Heart right ventricle (tissue), 16 donors: ENCODE data around the gene NECTIN1. TPM values are rescaled to one million over a fixed set of nuclear protein-coding genes. Genes with fewer than 3 reads are reported as not detected.
A peak's percentile ranks its signal among the peaks of the same experiment; 100 is the strongest.

Experiments used
- ATAC-seq, 8 donors: fragments of 200-7000 bp; cut with Tn5 transposase; one replicate each; pipeline ENCODE4 v1.9.1; 2020; ENCODE audit warnings: mild to moderate bottlenecking in 8 of 8, moderate library complexity in 8 of 8, moderate number of reproducible peaks in 1 of 8
- DNase-seq, 2 donors: peaks; one replicate each; pipeline ENCODE4 v3.0.0-alpha.2; 2020
- H3K27ac ChIP-seq, 10 donors: fragments of 200-600 bp; sonication (generic) in 2 of 10; one replicate each; pipeline versions ENCODE4 v1.5.0 to v1.8.0; 2020 to 2022; ENCODE audit warnings: mild to moderate bottlenecking in 3 of 10
- H3K27me3 ChIP-seq, 7 donors: fragments of 200-600 bp; one replicate each; pipeline ENCODE4 v1.8.0; 2021 to 2022; ENCODE audit warnings: mild to moderate bottlenecking in 2 of 7
- H3K36me3 ChIP-seq, 9 donors: fragments of 200-600 bp; sonication (generic) in 1 of 9; one replicate each; pipeline versions ENCODE4 v1.5.0 to v1.8.0; 2020 to 2022; ENCODE audit warnings: mild to moderate bottlenecking in 2 of 9
- H3K4me1 ChIP-seq, 9 donors: fragments of 200-600 bp; sonication (generic) in 1 of 9; one replicate each; pipeline versions ENCODE4 v1.5.0 to v1.8.0; 2020 to 2022; ENCODE audit warnings: mild to moderate bottlenecking in 4 of 9
- H3K4me3 ChIP-seq, 10 donors: fragments of 200-600 bp; sonication (generic) in 2 of 10; one replicate each; pipeline versions ENCODE4 v1.5.0 to v1.8.0; 2020 to 2022; ENCODE audit warnings: mild to moderate bottlenecking in 7 of 10, moderate library complexity in 2 of 10
- H3K9me3 ChIP-seq, 11 donors: fragments of 200-600 bp in 10 of 11; sonication (generic) in 2 of 11; one replicate each; pipeline versions ENCODE4 v1.5.0 to v1.8.0; 2013 to 2022; ENCODE audit warnings: mild to moderate bottlenecking in 2 of 11, control low read depth in 1 of 11, moderate library complexity in 1 of 11
- WGBS, 2 donors: extraction: QIAGEN DNeasy Blood & Tissue Kit; methylation state at CpG; one replicate each; pipeline ENCODE4 v1.1.7; 2013; ENCODE audit warnings: inconsistent platforms in 1 of 2; 5-methylcytosine and 5-hydroxymethylcytosine counted together
- intact Hi-C, 10 donors: fragments of 100-400 bp; cut with DNase I; formaldehyde crosslinking; loops; one replicate each; pipeline versions ENCODE4 v1.11.1 to v1.14.2; 2022
- long read RNA-seq, 3 donors: library from polyadenylated mRNA; unstranded; transcript quantifications; one replicate each; pipeline ENCODE4 v2.0.0, GENCODE V29; 2020 to 2021
- polyA plus RNA-seq, 2 donors: library from polyadenylated mRNA; stranded (reverse); fragments of 200-250 nt; gene quantifications; one replicate each; pipeline ENCODE4 v1.2.3, GENCODE V29; 2013
- total RNA-seq, 10 donors: library from RNA; stranded (reverse); fragmentation: NEBNext Ultra II Directional in 3 of 10; extraction: Animal tissue kit (Norgen Biotek cat#: 25700) in 3 of 10; gene quantifications; one replicate each; pipeline versions ENCODE4 v1.2.1 to v1.2.4, GENCODE V29; 2021 to 2023
- TF ChIP-seq, protein P1 (sequence below), 9 donors: fragments of 200-600 bp; sonication (generic) in 2 of 9; IDR thresholded peaks; one replicate each; pipeline versions ENCODE4 v1.5.0 to v1.8.0; 2021 to 2022; ENCODE audit warnings: antibody characterized with exemption in 9 of 9, mild to moderate bottlenecking in 5 of 9, moderate library complexity in 1 of 9
- donor health status: Arrhythmogenic right ventricular cardiomyopathy.
- donor health status: ischemic (EF 13 %, LVEDD 7.1; RV severe dilation, severe dysfunction).
- donor health status: healthy with polysubstance abuse.
- donor health status: DM: no; HTN: yes; CAD: no.
- donor health status: DM: no; HTN: no; CAD: no.
- donor health status: ischemic (EF 25% LVEDD 6.9; RV normal size, moderate dysfunction).
- donor health status: ischemic (EF 25% LVEDD 5.7; RV mildly dilated, moderate dysfunction).
- donor health status: healthy.
- donor health status: DM: yes; HTN: yes; CAD: no.
- donor health status: Ischemic cardiomyopathy.
- donor health status: ischemic (EF 35%, LVEDD 5.7; RV mildly dilated, moderate dysfunction).
- donor health status: nonischemic (EF 11% LVEDD 7.7; RV severe dilation, severe dysfunction).
- donor health status: DM: yes; HTN: yes; CAD: no.
- donor health status: PGD.
- donor health status: ischemic (EF 29% LVEDD 5.4; RV normal size, mild dysfunction).
- donor health status: nonischemic (EF 23%, LVEDD 6.1; RV moderate dilation, normal function).

The NECTIN1 gene, protein sequence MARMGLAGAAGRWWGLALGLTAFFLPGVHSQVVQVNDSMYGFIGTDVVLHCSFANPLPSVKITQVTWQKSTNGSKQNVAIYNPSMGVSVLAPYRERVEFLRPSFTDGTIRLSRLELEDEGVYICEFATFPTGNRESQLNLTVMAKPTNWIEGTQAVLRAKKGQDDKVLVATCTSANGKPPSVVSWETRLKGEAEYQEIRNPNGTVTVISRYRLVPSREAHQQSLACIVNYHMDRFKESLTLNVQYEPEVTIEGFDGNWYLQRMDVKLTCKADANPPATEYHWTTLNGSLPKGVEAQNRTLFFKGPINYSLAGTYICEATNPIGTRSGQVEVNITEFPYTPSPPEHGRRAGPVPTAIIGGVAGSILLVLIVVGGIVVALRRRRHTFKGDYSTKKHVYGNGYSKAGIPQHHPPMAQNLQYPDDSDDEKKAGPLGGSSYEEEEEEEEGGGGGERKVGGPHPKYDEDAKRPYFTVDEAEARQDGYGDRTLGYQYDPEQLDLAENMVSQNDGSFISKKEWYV
- total RNA-seq: 10 to 100 TPM in 6 of 10 donors, 1 to 10 TPM in 4; 6.6 to 22.8 (median 11.6) TPM
- polyA plus RNA-seq: 1 to 10 TPM; 4.0 to 4.4 TPM
- long read RNA-seq, donor 1, partial matches to known transcripts: 1 of 9 reads
- long read RNA-seq, donor 1, other reads (novel, unspliced or antisense): 6 of 9 reads
- long read RNA-seq, donor 2, transcript NECTIN1-202 (6 exons, 1,059 nt): major isoform, 5 of 13 reads
- long read RNA-seq, donor 2, partial matches to known transcripts: 1 of 13 reads
- long read RNA-seq, donor 2, other reads (novel, unspliced or antisense): 7 of 13 reads
- long read RNA-seq, donor 3, partial matches to known transcripts: 0 of 4 reads
- long read RNA-seq, donor 3, other reads (novel, unspliced or antisense): 4 of 4 reads

- peak; percentile 91 to 96 (median 94) for ATAC-seq
- H3K36me3 ChIP-seq: no peaks in the 10 kb centered on the region
- H3K4me3 ChIP-seq: peak within 1 kb of the TSS; percentile 64 to 93 (median 80)
- peak within 1 kb of the TSS; percentile 75 to 91 (median 84) for H3K27ac ChIP-seq
- TF ChIP-seq, protein P1, sequence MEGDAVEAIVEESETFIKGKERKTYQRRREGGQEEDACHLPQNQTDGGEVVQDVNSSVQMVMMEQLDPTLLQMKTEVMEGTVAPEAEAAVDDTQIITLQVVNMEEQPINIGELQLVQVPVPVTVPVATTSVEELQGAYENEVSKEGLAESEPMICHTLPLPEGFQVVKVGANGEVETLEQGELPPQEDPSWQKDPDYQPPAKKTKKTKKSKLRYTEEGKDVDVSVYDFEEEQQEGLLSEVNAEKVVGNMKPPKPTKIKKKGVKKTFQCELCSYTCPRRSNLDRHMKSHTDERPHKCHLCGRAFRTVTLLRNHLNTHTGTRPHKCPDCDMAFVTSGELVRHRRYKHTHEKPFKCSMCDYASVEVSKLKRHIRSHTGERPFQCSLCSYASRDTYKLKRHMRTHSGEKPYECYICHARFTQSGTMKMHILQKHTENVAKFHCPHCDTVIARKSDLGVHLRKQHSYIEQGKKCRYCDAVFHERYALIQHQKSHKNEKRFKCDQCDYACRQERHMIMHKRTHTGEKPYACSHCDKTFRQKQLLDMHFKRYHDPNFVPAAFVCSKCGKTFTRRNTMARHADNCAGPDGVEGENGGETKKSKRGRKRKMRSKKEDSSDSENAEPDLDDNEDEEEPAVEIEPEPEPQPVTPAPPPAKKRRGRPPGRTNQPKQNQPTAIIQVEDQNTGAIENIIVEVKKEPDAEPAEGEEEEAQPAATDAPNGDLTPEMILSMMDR (IDR thresholded peaks at IDR 0.05): peak; percentile 94 to 100 (median 99)
- peak; percentile 90 to 91 for DNase-seq
- H3K9me3 ChIP-seq: peaks cover 0 to 6% (median 0%) of the 10 kb centered on the region in 11 donors
- H3K4me1 ChIP-seq: peaks cover 3 to 36% (median 32%) of the 10 kb centered on the region in 9 donors
- intact Hi-C loops: loop anchor here in 8 of 10 donors (2.0 to 10.0 kb wide), 11 partner anchors 42 to 378 kb away; no protein-coding TSS in a partner anchor
- 1% methylated on average over 105 to 126 of the region's 128 CpGs for WGBS, 2 donors
- H3K27me3 ChIP-seq: peaks cover 0 to 14% (median 0%) of the 10 kb centered on the region in 7 donors
Measured at GRCh38 chr11:119728651-119729580, at the start of gene NECTIN1. Gene NECTIN1 (minus strand): TSS chr11:119729200. CDS start chr11:119728553, 647 bp downstream.

GRCh38 chr11:119778391-119779194, 49.6 kb upstream of the NECTIN1 start:
- H3K27ac ChIP-seq: peak overlapping the region; percentile 36 to 90 (median 82)

GRCh38 chr11:119777940-119778339, 48.9 kb upstream of the NECTIN1 start:
- Histone ChIP-seq H3K27ac (no peak overlapping the region), H3K36me3 (no peaks in the 10 kb centered on the region), H3K9me3 (no peaks in the 10 kb centered on the region), H3K4me3 (no peak overlapping the region), H3K27me3 (no peaks in the 10 kb centered on the region), H3K4me1 (peaks cover 0 to 40% (median 27%) of the 10 kb centered on the region in 9 donors)
- ATAC-seq (no peak), DNase-seq (no peak)
- intact Hi-C loops: no loop called here
- TF ChIP-seq, protein P1 (IDR thresholded peaks at IDR 0.05): no peak
- 91 to 92% methylated on average over 10 of the region's 10 CpGs for WGBS, 2 donors

More at GRCh38 chr11:119778391-119779194, 49.6 kb upstream of the NECTIN1 start:
- intact Hi-C loops: no loop called here
- peaks cover 0 to 3% (median 0%) of the 10 kb centered on the region in 11 donors for H3K9me3 ChIP-seq
- TF ChIP-seq, protein P1 (IDR thresholded peaks at IDR 0.05): no peak
- H3K4me3 ChIP-seq: no peak overlapping the region
- no peaks in the 10 kb centered on the region for H3K36me3 ChIP-seq
- peaks cover 0 to 42% (median 28%) of the 10 kb centered on the region in 9 donors for H3K4me1 ChIP-seq
- H3K27me3 ChIP-seq: no peaks in the 10 kb centered on the region
- DNase-seq (no peak), ATAC-seq (peak; percentile 17 to 69 (median 46))
- 47 to 60% methylated on average over 15 of the region's 15 CpGs for WGBS, 2 donors
